DND-41 (cell line): ENCODE measurements around the gene AKR1B1.

Experiments used
- ATAC-seq: fragments of 200-7000 bp; cut with Tn5 transposase; 3 replicates; pipeline ENCODE4 v1.9.1; 2021; ENCODE audit warnings: low read depth; ENCODE audit not compliant: insufficient read depth
- DNase-seq: peaks from one replicate; pipeline ENCODE4 v3.0.0-alpha.2; 2020
- H2AFZ ChIP-seq: 2 replicates; pipeline ENCODE4 v1.6.0; 2012; ENCODE audit warnings: low read depth, low read length
- H3K27ac ChIP-seq: 2 replicates; pipeline ENCODE4 v1.5.1; 2012; ENCODE audit warnings: low read length, inconsistent platforms
- H3K27me3 ChIP-seq: fragments of 200-600 bp; sonication (generic); 2 replicates; pipeline ENCODE4 v1.6.0; 2012; ENCODE audit warnings: low read length, mild to moderate bottlenecking, inconsistent platforms; ENCODE audit not compliant: insufficient read depth, poor library complexity
- H3K36me3 ChIP-seq: 2 replicates; pipeline ENCODE4 v1.5.1; 2012; ENCODE audit warnings: low read length, inconsistent platforms; ENCODE audit not compliant: insufficient read depth
- H3K4me1 ChIP-seq: 2 replicates; pipeline ENCODE4 v1.5.1; 2012; ENCODE audit warnings: mild to moderate bottlenecking, low read length; ENCODE audit not compliant: insufficient read depth
- H3K4me2 ChIP-seq: 2 replicates; pipeline ENCODE4 v1.6.0; 2012; ENCODE audit warnings: mild to moderate bottlenecking, moderate library complexity, low read length, inconsistent platforms; ENCODE audit not compliant: insufficient read depth
- H3K4me3 ChIP-seq, 2 experiments: fragments of 200-600 bp in 1 of 2; shearing (Covaris generic) in 1 of 2; 2 replicates each; pipeline ENCODE4 v1.5.1; 2012 to 2016; ENCODE audit warnings: inconsistent platforms in 2 of 2, low read length in 2 of 2, mild to moderate bottlenecking in 2 of 2, low read depth in 1 of 2, moderate library complexity in 1 of 2
- H3K79me2 ChIP-seq: 2 replicates; pipeline ENCODE4 v1.6.0; 2012; ENCODE audit warnings: low read length, inconsistent platforms; ENCODE audit not compliant: insufficient read depth
- H3K9ac ChIP-seq: 2 replicates; pipeline ENCODE4 v1.6.0; 2012; ENCODE audit warnings: low read depth, mild to moderate bottlenecking, inconsistent platforms, low read length, moderate library complexity
- H3K9me3 ChIP-seq: 2 replicates; pipeline ENCODE4 v1.5.1; 2012; ENCODE audit warnings: low read length, moderate library complexity, mild to moderate bottlenecking, inconsistent platforms; ENCODE audit not compliant: insufficient read depth, severe bottlenecking
- H4K20me1 ChIP-seq: 2 replicates; pipeline ENCODE4 v1.6.0; 2012; ENCODE audit warnings: low read length; ENCODE audit not compliant: insufficient read depth
- EZH2 ChIP-seq: IDR thresholded peaks from 3 replicates; pipeline ENCODE4 v1.6.1; 2012; ENCODE audit warnings: borderline replicate concordance, low read depth, mild to moderate bottlenecking, moderate library complexity, low read length, inconsistent platforms; ENCODE audit not compliant: severe bottlenecking
- TF ChIP-seq, protein P1 (sequence below): IDR thresholded peaks from 2 replicates; pipeline ENCODE4 v1.5.1; 2012; ENCODE audit warnings: borderline replicate concordance, low read length, moderate library complexity, mild to moderate bottlenecking; ENCODE audit not compliant: poor library complexity, severe bottlenecking; ENCODE audit errors: extremely low read depth

Gene AKR1B1

DNA sequence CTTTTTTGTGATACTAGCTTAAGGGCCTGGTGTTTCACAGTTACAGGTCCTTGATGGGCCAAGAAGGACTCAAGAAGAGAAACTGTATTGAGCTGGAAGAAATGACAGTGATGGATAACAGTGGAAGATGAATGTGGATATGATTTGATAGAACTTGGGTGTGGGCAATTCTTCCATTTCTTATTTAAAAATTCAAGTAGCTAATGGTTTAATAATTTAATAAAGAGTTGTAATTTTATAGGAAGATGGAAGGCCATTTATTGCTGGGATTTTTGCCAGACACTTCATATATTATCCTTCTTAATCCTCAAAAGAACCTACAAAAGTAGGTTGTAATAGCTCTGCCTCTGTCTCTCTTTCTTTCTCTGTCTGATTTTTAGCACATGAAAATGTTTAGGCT, 21.3 kb upstream of the AKR1B1 start:
- Histone ChIP-seq H4K20me1 (no peaks in the 10 kb centered on the region), H2AFZ (no peak overlapping the region), H3K27ac (no peak overlapping the region), H3K27me3 (no peaks in the 10 kb centered on the region), H3K79me2 (no peaks in the 10 kb centered on the region), H3K4me1 (no peaks in the 10 kb centered on the region), H3K4me2 (no peak overlapping the region), H3K4me3 (no peak overlapping the region), H3K36me3 (no peaks in the 10 kb centered on the region), H3K9ac (no peak overlapping the region), H3K9me3 (no peaks in the 10 kb centered on the region)
- TF ChIP-seq EZH2, result no peak
- TF ChIP-seq, protein P1, sequence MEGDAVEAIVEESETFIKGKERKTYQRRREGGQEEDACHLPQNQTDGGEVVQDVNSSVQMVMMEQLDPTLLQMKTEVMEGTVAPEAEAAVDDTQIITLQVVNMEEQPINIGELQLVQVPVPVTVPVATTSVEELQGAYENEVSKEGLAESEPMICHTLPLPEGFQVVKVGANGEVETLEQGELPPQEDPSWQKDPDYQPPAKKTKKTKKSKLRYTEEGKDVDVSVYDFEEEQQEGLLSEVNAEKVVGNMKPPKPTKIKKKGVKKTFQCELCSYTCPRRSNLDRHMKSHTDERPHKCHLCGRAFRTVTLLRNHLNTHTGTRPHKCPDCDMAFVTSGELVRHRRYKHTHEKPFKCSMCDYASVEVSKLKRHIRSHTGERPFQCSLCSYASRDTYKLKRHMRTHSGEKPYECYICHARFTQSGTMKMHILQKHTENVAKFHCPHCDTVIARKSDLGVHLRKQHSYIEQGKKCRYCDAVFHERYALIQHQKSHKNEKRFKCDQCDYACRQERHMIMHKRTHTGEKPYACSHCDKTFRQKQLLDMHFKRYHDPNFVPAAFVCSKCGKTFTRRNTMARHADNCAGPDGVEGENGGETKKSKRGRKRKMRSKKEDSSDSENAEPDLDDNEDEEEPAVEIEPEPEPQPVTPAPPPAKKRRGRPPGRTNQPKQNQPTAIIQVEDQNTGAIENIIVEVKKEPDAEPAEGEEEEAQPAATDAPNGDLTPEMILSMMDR, result no peak
- DNase-seq (no peak), ATAC-seq (no peak)

DNA sequence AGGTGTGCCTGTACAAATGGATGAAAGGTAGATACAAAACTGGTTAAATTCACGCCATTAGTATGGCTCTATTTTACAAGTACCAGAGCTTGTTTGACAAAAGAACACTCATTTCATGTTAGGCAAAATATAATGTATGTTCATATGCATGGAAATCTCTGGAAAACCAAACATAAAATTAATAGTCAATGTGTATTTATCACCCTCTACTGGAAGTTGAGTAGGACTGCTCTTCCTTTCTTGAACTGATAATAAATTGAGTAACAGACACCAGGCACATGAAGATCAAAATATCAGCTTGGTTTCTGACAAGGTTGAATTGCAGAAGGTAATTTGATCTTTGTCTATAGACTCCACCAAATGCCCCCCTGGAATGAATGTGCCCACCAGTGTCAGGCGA, 19.8 kb upstream of the AKR1B1 start:
- ATAC-seq (no peak), DNase-seq (no peak)
- Histone ChIP-seq H3K36me3 (no peaks in the 10 kb centered on the region), H3K4me1 (no peaks in the 10 kb centered on the region), H3K9me3 (no peaks in the 10 kb centered on the region), H3K79me2 (no peaks in the 10 kb centered on the region), H3K27ac (no peak overlapping the region), H3K9ac (no peak overlapping the region), H4K20me1 (no peaks in the 10 kb centered on the region), H3K27me3 (no peaks in the 10 kb centered on the region), H3K4me2 (no peak overlapping the region), H3K4me3 (no peak overlapping the region), H2AFZ (no peak overlapping the region)
- no peak for TF ChIP-seq EZH2
- TF ChIP-seq, protein P1, result no peak

DNA sequence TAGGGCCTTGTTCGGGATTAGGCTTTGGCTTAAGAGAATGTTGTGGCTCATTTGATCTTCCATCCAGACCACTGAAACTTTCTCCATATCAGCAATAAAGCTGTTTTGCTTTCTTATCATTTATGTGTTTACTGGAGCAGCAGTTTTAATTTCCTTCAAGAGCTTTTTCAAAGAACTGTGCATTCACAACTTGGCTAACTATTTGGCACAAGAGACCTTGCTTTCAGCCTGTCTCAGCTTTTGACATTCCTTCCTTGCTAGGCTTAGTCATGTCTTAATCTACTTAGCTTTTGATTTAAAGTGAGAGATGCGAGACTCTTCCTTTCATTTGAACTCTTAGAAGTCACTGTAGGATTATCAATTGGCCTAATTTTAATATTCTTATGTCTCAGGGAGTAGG, 19.1 kb upstream of the AKR1B1 start:
- no peak for DNase-seq
- no peak overlapping the region for H2AFZ ChIP-seq
- no peak overlapping the region for H3K27ac ChIP-seq
- no peaks in the 10 kb centered on the region for H4K20me1 ChIP-seq
- no peak overlapping the region for H3K4me3 ChIP-seq
- ATAC-seq, result no peak
- no peaks in the 10 kb centered on the region for H3K4me1 ChIP-seq
- no peak overlapping the region for H3K9ac ChIP-seq
- H3K36me3 ChIP-seq, result no peaks in the 10 kb centered on the region
- H3K27me3 ChIP-seq, result no peaks in the 10 kb centered on the region
- TF ChIP-seq EZH2, result no peak
- TF ChIP-seq, protein P1, result no peak
- no peaks in the 10 kb centered on the region for H3K9me3 ChIP-seq
- no peak overlapping the region for H3K4me2 ChIP-seq
- H3K79me2 ChIP-seq, result no peaks in the 10 kb centered on the region

DNA sequence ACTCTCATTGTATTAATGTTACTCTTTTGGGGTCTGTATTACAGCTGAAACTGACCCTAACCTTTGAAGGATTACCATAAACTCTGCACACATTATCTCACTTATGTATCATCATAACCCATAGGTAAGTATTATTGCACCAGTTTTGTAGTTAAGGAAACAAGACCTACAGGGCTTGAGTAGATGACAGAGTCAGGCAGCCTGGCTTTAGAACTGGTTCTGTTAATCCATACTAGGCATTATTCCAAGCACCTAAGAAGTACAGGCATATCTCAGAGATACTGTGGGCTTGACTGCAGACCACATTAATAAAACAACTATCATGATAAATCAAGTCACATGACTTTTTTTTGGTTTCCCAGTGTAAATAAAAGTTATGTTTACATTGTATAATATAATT, 17.1 kb upstream of the AKR1B1 start:
- DNase-seq, result no peak
- H3K27ac ChIP-seq, result no peak overlapping the region
- TF ChIP-seq, protein P1, result no peak
- no peak for TF ChIP-seq EZH2

More for the DNA sequence above, 17.1 kb upstream of the AKR1B1 start:
- Histone ChIP-seq H3K79me2 (no peaks in the 10 kb centered on the region), H3K4me1 (no peaks in the 10 kb centered on the region), H4K20me1 (no peaks in the 10 kb centered on the region), H3K9me3 (no peaks in the 10 kb centered on the region), H3K4me3 (no peak overlapping the region), H2AFZ (no peak overlapping the region), H3K36me3 (no peaks in the 10 kb centered on the region), H3K27me3 (no peaks in the 10 kb centered on the region), H3K4me2 (no peak overlapping the region), H3K9ac (no peak overlapping the region)
- no peak for ATAC-seq
